HEK293 (cell line): ENCODE measurements around the gene IKZF2.
A peak's percentile ranks its signal among the peaks of the same experiment; 100 is the strongest.

Source experiments
- CTCF ChIA-PET: fragments of 350-600 bp; formaldehyde crosslinking; extraction: SDS; loops from one replicate; lab custom pipeline; 2021; ENCODE audit warnings: antibody characterized with exemption; lab: Yijun Ruan, JAX
- POLR2A ChIA-PET: fragments of 300-600 bp; formaldehyde crosslinking; extraction: SDS; loops from one replicate; lab custom pipeline; 2020; ENCODE audit warnings: antibody characterized with exemption, inconsistent platforms; lab: Yijun Ruan, JAX
- H3K27ac ChIP-seq: fragments of 200-500 bp; sonication (Bioruptor generic); 2 replicates; pipeline ENCODE4 v1.5.1; 2014; ENCODE audit warnings: low read depth, low read length, control low read depth, inconsistent platforms; ENCODE audit errors: extremely low read depth
- H3K36me3 ChIP-seq, 2 experiments: fragments of 200-500 bp in 1 of 2; sonication (Bioruptor generic) in 1 of 2; 1 replicate in 1 of 2; 2 replicates in 1 of 2; pipeline ENCODE4 v1.5.1; 2014 to 2017; ENCODE audit warnings: inconsistent platforms in 2 of 2, low read length in 2 of 2; ENCODE audit not compliant: control insufficient read depth in 2 of 2, insufficient read depth in 1 of 2
- H3K4me1 ChIP-seq: fragments of 200-500 bp; sonication (Bioruptor generic); 2 replicates; pipeline ENCODE4 v1.5.1; 2014; ENCODE audit warnings: mild to moderate bottlenecking, low read length, inconsistent platforms; ENCODE audit not compliant: control insufficient read depth, insufficient read depth
- H3K4me3 ChIP-seq: 2 replicates; pipeline ENCODE4 v1.5.1; 2011; ENCODE audit warnings: low read depth, mild to moderate bottlenecking, control low read depth, low read length, moderate library complexity
- H3K9me3 ChIP-seq: fragments of 200-500 bp; sonication (Bioruptor generic); 2 replicates; pipeline ENCODE4 v1.5.1; 2014; ENCODE audit warnings: low read depth, low read length, inconsistent platforms; ENCODE audit not compliant: control insufficient read depth, insufficient read depth
- GFI1B ChIP-seq: fragments of 450-650 bp; formaldehyde crosslinking; IDR thresholded peaks from 2 replicates; pipeline ENCODE4 v1.5.1; 2016; ENCODE audit warnings: missing biosample characterization, missing genetic modification characterization
- GLIS1 ChIP-seq: fragments of 450-650 bp; formaldehyde crosslinking; IDR thresholded peaks from 2 replicates; pipeline ENCODE4 v1.5.1; 2016; ENCODE audit warnings: missing biosample characterization, missing genetic modification characterization
- HOXD13 ChIP-seq: sonication (generic); formaldehyde crosslinking; IDR thresholded peaks from 2 replicates; pipeline ENCODE4 v1.8.0; 2022; ENCODE audit warnings: missing genetic modification reagents, borderline replicate concordance
- KLF7 ChIP-seq: fragments of 450-650 bp; formaldehyde crosslinking; IDR thresholded peaks from 2 replicates; pipeline ENCODE4 v1.5.1; 2016; ENCODE audit warnings: missing biosample characterization, missing genetic modification characterization, borderline replicate concordance
- PRDM6 ChIP-seq: fragments of 450-650 bp; formaldehyde crosslinking; IDR thresholded peaks from 2 replicates; pipeline ENCODE4 v1.5.1; 2017; ENCODE audit warnings: missing biosample characterization, missing genetic modification characterization
- SCRT2 ChIP-seq: fragments of 450-650 bp; formaldehyde crosslinking; IDR thresholded peaks from 2 replicates; pipeline ENCODE4 v1.5.1; 2016; ENCODE audit warnings: missing biosample characterization, missing genetic modification characterization
- TSHZ1 ChIP-seq: fragments of 450-650 bp; formaldehyde crosslinking; IDR thresholded peaks from 2 replicates; pipeline ENCODE4 v1.5.1; 2016; ENCODE audit warnings: missing biosample characterization, missing genetic modification characterization, borderline replicate concordance
- YY2 ChIP-seq: fragments of 450-650 bp; formaldehyde crosslinking; IDR thresholded peaks from 2 replicates; pipeline ENCODE4 v1.5.1; 2016; ENCODE audit warnings: missing biosample characterization, missing genetic modification characterization
- ZBTB44 ChIP-seq: fragments of 450-650 bp; IDR thresholded peaks from 2 replicates; pipeline ENCODE4 v1.5.1; 2018; ENCODE audit warnings: missing biosample characterization, mild to moderate bottlenecking, missing genetic modification characterization
- ZBTB48 ChIP-seq: fragments of 450-650 bp; formaldehyde crosslinking; IDR thresholded peaks from 2 replicates; pipeline ENCODE4 v1.5.1; 2016; ENCODE audit warnings: missing biosample characterization, missing genetic modification characterization
- ZFP69B ChIP-seq: fragments of 450-650 bp; formaldehyde crosslinking; IDR thresholded peaks from 2 replicates; pipeline ENCODE4 v1.5.1; 2016; ENCODE audit warnings: missing biosample characterization, missing genetic modification characterization
- ZIC2 ChIP-seq: fragments of 450-650 bp; formaldehyde crosslinking; IDR thresholded peaks from 2 replicates; pipeline ENCODE4 v1.5.1; 2016; ENCODE audit warnings: missing biosample characterization, missing genetic modification characterization
- ZNF155 ChIP-seq: fragments of 450-650 bp; formaldehyde crosslinking; IDR thresholded peaks from 2 replicates; pipeline ENCODE4 v1.5.1; 2016; ENCODE audit warnings: missing biosample characterization, missing genetic modification characterization
- ZNF184 ChIP-seq: fragments of 450-650 bp; IDR thresholded peaks from 2 replicates; pipeline ENCODE4 v1.5.1; 2018; ENCODE audit warnings: missing biosample characterization, mild to moderate bottlenecking, missing genetic modification characterization
- ZNF202 ChIP-seq: fragments of 450-650 bp; formaldehyde crosslinking; IDR thresholded peaks from 2 replicates; pipeline ENCODE4 v1.5.1; 2016; ENCODE audit warnings: missing biosample characterization, missing genetic modification characterization, borderline replicate concordance
- ZNF223 ChIP-seq: fragments of 450-650 bp; formaldehyde crosslinking; IDR thresholded peaks from 2 replicates; pipeline ENCODE4 v1.5.1; 2016; ENCODE audit warnings: missing biosample characterization, missing genetic modification characterization
- ZNF311 ChIP-seq: fragments of 450-650 bp; formaldehyde crosslinking; IDR thresholded peaks from 2 replicates; pipeline ENCODE4 v1.5.1; 2017; ENCODE audit warnings: missing biosample characterization, missing genetic modification characterization, borderline replicate concordance
- ZNF362 ChIP-seq: fragments of 450-650 bp; formaldehyde crosslinking; IDR thresholded peaks from 2 replicates; pipeline ENCODE4 v1.5.1; 2016; ENCODE audit warnings: missing biosample characterization, missing genetic modification characterization
- ZNF366 ChIP-seq: fragments of 450-650 bp; formaldehyde crosslinking; conservative IDR thresholded peaks from 2 replicates; pipeline ENCODE4 v1.5.1; 2016; ENCODE audit warnings: missing biosample characterization, missing genetic modification characterization
- ZNF391 ChIP-seq: fragments of 450-650 bp; formaldehyde crosslinking; IDR thresholded peaks from 2 replicates; pipeline ENCODE4 v1.5.1; 2016; ENCODE audit warnings: low read depth, missing biosample characterization, missing genetic modification characterization, borderline replicate concordance
- ZNF510 ChIP-seq: fragments of 450-650 bp; formaldehyde crosslinking; IDR thresholded peaks from 2 replicates; pipeline ENCODE4 v1.5.1; 2018; ENCODE audit warnings: mild to moderate bottlenecking, missing genetic modification characterization, missing biosample characterization; ENCODE audit not compliant: insufficient replicate concordance
- ZNF645 ChIP-seq: fragments of 450-650 bp; formaldehyde crosslinking; IDR thresholded peaks from 2 replicates; pipeline ENCODE4; 2016; ENCODE audit warnings: missing biosample characterization, missing genetic modification characterization
- ZNF791 ChIP-seq: fragments of 450-650 bp; formaldehyde crosslinking; IDR thresholded peaks from 2 replicates; pipeline ENCODE4 v1.5.1; 2016; ENCODE audit warnings: missing biosample characterization, missing genetic modification characterization

Gene IKZF2

GRCh38 chr2:213129311-213129710 lies 22.1 kb downstream of the IKZF2 start:
- Histone ChIP-seq H3K4me1 (no peaks in the 10 kb centered on the region), H3K9me3 (no peaks in the 10 kb centered on the region), H3K36me3 (no peaks in the 10 kb centered on the region; a peak in 1 of 3 replicates), H3K27ac (no peak overlapping the region), H3K4me3 (no peak overlapping the region)
- ChIA-PET CTCF (no interaction called here), POLR2A (no interaction called here)
- no peak for TF ChIP-seq ZBTB48
- no peak for TF ChIP-seq SCRT2 (tag by site-specific recombination)
- no peak for TF ChIP-seq ZFP69B
- no peak for TF ChIP-seq ZNF223
- TF ChIP-seq HOXD13 = no peak
- TF ChIP-seq KLF7 (tag by site-specific recombination) = no peak

- no peaks in the 10 kb centered on the region for H3K9me3 ChIP-seq
- H3K4me1 ChIP-seq = peaks cover 7% of the 10 kb centered on the region; the same call in 1 of the 2 replicates
- no peak overlapping the region for H3K4me3 ChIP-seq
- ChIA-PET CTCF (interaction anchor here (0.6 to 1.0 kb wide), 3 partner anchors 10 to 118 kb away, joined by 3 to 4 read pairs (median 3); no protein-coding TSS in a partner anchor), POLR2A (no interaction called here)
- no peak overlapping the region for H3K27ac ChIP-seq
- no peaks in the 10 kb centered on the region; a peak in 1 of 3 replicates for H3K36me3 ChIP-seq
- TF ChIP-seq ZNF311 (tag by site-specific recombination) (no peak), ZNF391 (no peak), ZNF510 (tag by site-specific recombination) (no peak), ZNF645 (tag by site-specific recombination) (no peak), ZIC2 (tag by site-specific recombination) (no peak), ZNF791 (tag by site-specific recombination) (no peak), GFI1B (tag by site-specific recombination) (no peak), YY2 (no peak), ZNF202 (tag by site-specific recombination) (no peak), ZNF155 (no peak), ZNF362 (no peak)
Observed at GRCh38 chr2:213125646-213126347, 25.6 kb downstream of the IKZF2 start.

- Histone ChIP-seq H3K9me3 (no peaks in the 10 kb centered on the region), H3K36me3 (no peaks in the 10 kb centered on the region), H3K4me1 (peaks cover 7% of the 10 kb centered on the region; the same call in 1 of the 2 replicates), H3K4me3 (no peak overlapping the region), H3K27ac (no peak overlapping the region)
- POLR2A ChIA-PET = no interaction called here
- CTCF ChIA-PET = no interaction called here
- TF ChIP-seq GLIS1 (no peak), ZFP69B (peak; percentile 55), ZNF366 (tag by site-specific recombination) (peak; percentile 59; the same call in 1 of the 2 replicates), PRDM6 (tag by site-specific recombination) (0 out of 2 replicates have a peak, but pooled peaks have one; percentile 26), ZNF184 (tag by site-specific recombination) (no peak), SCRT2 (tag by site-specific recombination) (peak; percentile 63), TSHZ1 (tag by site-specific recombination) (0 out of 2 replicates have a peak, but pooled peaks have one; percentile 43), ZBTB44 (tag by site-specific recombination) (peak; percentile 33; the same call in 1 of the 2 replicates)
Observed at GRCh38 chr2:213122725-213123124, 28.7 kb downstream of the IKZF2 start.
